ENCODE results near the gene NOP9.

- TF ChIP-seq, protein P1, sequence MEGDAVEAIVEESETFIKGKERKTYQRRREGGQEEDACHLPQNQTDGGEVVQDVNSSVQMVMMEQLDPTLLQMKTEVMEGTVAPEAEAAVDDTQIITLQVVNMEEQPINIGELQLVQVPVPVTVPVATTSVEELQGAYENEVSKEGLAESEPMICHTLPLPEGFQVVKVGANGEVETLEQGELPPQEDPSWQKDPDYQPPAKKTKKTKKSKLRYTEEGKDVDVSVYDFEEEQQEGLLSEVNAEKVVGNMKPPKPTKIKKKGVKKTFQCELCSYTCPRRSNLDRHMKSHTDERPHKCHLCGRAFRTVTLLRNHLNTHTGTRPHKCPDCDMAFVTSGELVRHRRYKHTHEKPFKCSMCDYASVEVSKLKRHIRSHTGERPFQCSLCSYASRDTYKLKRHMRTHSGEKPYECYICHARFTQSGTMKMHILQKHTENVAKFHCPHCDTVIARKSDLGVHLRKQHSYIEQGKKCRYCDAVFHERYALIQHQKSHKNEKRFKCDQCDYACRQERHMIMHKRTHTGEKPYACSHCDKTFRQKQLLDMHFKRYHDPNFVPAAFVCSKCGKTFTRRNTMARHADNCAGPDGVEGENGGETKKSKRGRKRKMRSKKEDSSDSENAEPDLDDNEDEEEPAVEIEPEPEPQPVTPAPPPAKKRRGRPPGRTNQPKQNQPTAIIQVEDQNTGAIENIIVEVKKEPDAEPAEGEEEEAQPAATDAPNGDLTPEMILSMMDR (IDR thresholded peaks at IDR 0.05), result no peak
- no peak for TF ChIP-seq ZFX (IDR thresholded peaks at IDR 0.05; ENCODE audit: borderline replicate concordance)
These were observed 22.6 kb upstream of the NOP9 start for GRCh38 chr14:24277071-24277470.

All from 22Rv1 (cell line).